Left lobe of liver (tissue), 2 donors: ENCODE data around the gene KNDC1. TPM values are rescaled to one million over a fixed set of nuclear protein-coding genes. Genes with fewer than 3 reads are reported as not detected.

Source experiments
- ATAC-seq: fragments of 200-7000 bp; cut with Tn5 transposase; one replicate; pipeline ENCODE4 v1.9.1; 2020; ENCODE audit warnings: mild to moderate bottlenecking, moderate library complexity
- DNase-seq: peaks from one replicate; pipeline ENCODE4 v3.0.0-alpha.2; 2020; ENCODE audit warnings: low spot score
- total RNA-seq: library from RNA; stranded (reverse); gene quantifications from one replicate; pipeline ENCODE4 v1.2.1, GENCODE V29; 2021
- donor health status: DM: no; HTN: no; CAD: no; lungs with moderate emphysema.
- donor health status: DM: no; HTN: yes; CAD: no.

KNDC1 gene
- total RNA-seq, 1 donor from 2014 or later = 8.5 TPM

GRCh38 chr10:133204226-133205015 lies 44.4 kb downstream of the KNDC1 start:
- DNase-seq = no peak
- ATAC-seq = no peak

- DNase-seq = no peak
- no peak for ATAC-seq
These were observed 45.1 kb downstream of the KNDC1 start for GRCh38 chr10:133205146-133205545.

GRCh38 chr10:133206356-133207040 lies 46.5 kb downstream of the KNDC1 start:
- DNase-seq = no peak

GRCh38 chr10:133207041-133207600 lies 47.1 kb downstream of the KNDC1 start:
- no peak for DNase-seq
- no peak for ATAC-seq

More at GRCh38 chr10:133206356-133207040, 46.5 kb downstream of the KNDC1 start:
- ATAC-seq = no peak

- no peak for DNase-seq
- ATAC-seq = no peak
These were observed 47.6 kb downstream of the KNDC1 start for GRCh38 chr10:133207627-133208026.

GRCh38 chr10:133208466-133208865 lies 48.4 kb downstream of the KNDC1 start:
- ATAC-seq (no peak), DNase-seq (no peak)

- DNase-seq (no peak), ATAC-seq (no peak)
These were observed 49.1 kb downstream of the KNDC1 start for GRCh38 chr10:133209117-133209516.

GRCh38 chr10:133209641-133210040 lies 49.6 kb downstream of the KNDC1 start:
- DNase-seq (no peak), ATAC-seq (no peak)

- DNase-seq (no peak), ATAC-seq (no peak)
These were observed 50.5 kb downstream of the KNDC1 start for GRCh38 chr10:133210398-133211140.

GRCh38 chr10:133211141-133211830 lies 51.3 kb downstream of the KNDC1 start:
- DNase-seq (no peak), ATAC-seq (no peak)

GRCh38 chr10:133211959-133212852 lies 52.2 kb downstream of the KNDC1 start:
- DNase-seq (no peak), ATAC-seq (no peak)

- DNase-seq (no peak), ATAC-seq (no peak)
These were observed 53.0 kb downstream of the KNDC1 start for GRCh38 chr10:133212853-133213494.

- no peak for DNase-seq
- no peak for ATAC-seq
These were observed 53.8 kb downstream of the KNDC1 start for GRCh38 chr10:133213641-133214467.

GRCh38 chr10:133214468-133215410 lies 54.7 kb downstream of the KNDC1 start:
- ATAC-seq = no peak
- DNase-seq = no peak

GRCh38 chr10:133215586-133215985 lies 55.6 kb downstream of the KNDC1 start:
- DNase-seq = no peak
- no peak for ATAC-seq

GRCh38 chr10:133216776-133217175 lies 56.8 kb downstream of the KNDC1 start:
- DNase-seq = no peak
- no peak for ATAC-seq
